Breast epithelium (tissue), 4 donors: ENCODE data around the gene CIAO2B. TPM values are rescaled to one million over a fixed set of nuclear protein-coding genes. Genes with fewer than 3 reads are reported as not detected.
A peak's percentile ranks its signal among the peaks of the same experiment; 100 is the strongest.
"Not testable (repeated sequence)": the region's sequence is repeated elsewhere in the genome, so short reads cannot be mapped to it uniquely, and the experiment has no call there.

Experiments
- DNase-seq, 2 donors: peaks; one replicate each; pipeline ENCODE4 v3.0.0-alpha.2; 2019; ENCODE audit warnings: low spot score in 2 of 2
- H3K27ac ChIP-seq, 2 donors: fragments of 200-600 bp; sonication (generic) in 1 of 2; one replicate each; pipeline ENCODE4 v1.5.1; 2016 to 2019; ENCODE audit warnings: mild to moderate bottlenecking in 1 of 2
- H3K27me3 ChIP-seq, 2 donors: fragments of 200-600 bp; sonication (generic) in 1 of 2; one replicate each; pipeline versions ENCODE4 v1.5.1 to v1.6.0; 2017 to 2019; ENCODE audit warnings: control low read depth in 1 of 2, mild to moderate bottlenecking in 1 of 2
- H3K36me3 ChIP-seq: fragments of 200-600 bp; one replicate; pipeline ENCODE4 v1.5.1; 2019
- H3K4me1 ChIP-seq, 2 donors: fragments of 200-600 bp; sonication (generic); one replicate each; pipeline ENCODE4 v1.5.1; 2016 to 2019; ENCODE audit warnings: control low read depth in 1 of 2
- H3K4me3 ChIP-seq, 3 donors: fragments of 200-600 bp; sonication (generic); 1 replicate in 2 of 3; 2 replicates in 1 of 3; pipeline ENCODE4 v1.5.1; 2016 to 2019; ENCODE audit warnings: mild to moderate bottlenecking in 3 of 3, moderate library complexity in 2 of 3
- H3K9me3 ChIP-seq, 2 donors: fragments of 200-600 bp; sonication (generic) in 1 of 2; one replicate each; pipeline ENCODE4 v1.5.1; 2016 to 2019; ENCODE audit warnings: control low read depth in 1 of 2
- POLR2A ChIP-seq: fragments of 450-650 bp; IDR thresholded peaks from one replicate; pipeline ENCODE4 v1.6.1; 2016; ENCODE audit warnings: antibody characterized with exemption, mild to moderate bottlenecking, moderate library complexity
- POLR2AphosphoS5 ChIP-seq, 3 donors: sonication (generic); formaldehyde crosslinking; IDR thresholded peaks; one replicate each; pipeline ENCODE4 v1.6.1; 2017; ENCODE audit warnings: antibody characterized with exemption in 3 of 3
- intact Hi-C: fragments of 100-400 bp; cut with DNase I; formaldehyde crosslinking; loops from one replicate; pipeline ENCODE4 v1.15.1; 2023; ENCODE audit warnings: low total_unique reads
- total RNA-seq, 3 donors: library from RNA; depleted of rRNA; stranded (reverse); fragments of >200 nt; gene quantifications; one replicate each; pipeline ENCODE4 v1.1.0, GENCODE V29; 2016
- TF ChIP-seq, protein P1 (sequence below), 3 donors: fragments of 450-650 bp; IDR thresholded peaks; one replicate each; pipeline ENCODE4 v1.5.1; 2016 to 2017; ENCODE audit warnings: antibody characterized with exemption in 3 of 3, mild to moderate bottlenecking in 3 of 3, moderate library complexity in 3 of 3

Gene CIAO2B
- total RNA-seq, 3 donors from 2014 or later: 45.7 to 77.3 (median 65.4) TPM

DNA sequence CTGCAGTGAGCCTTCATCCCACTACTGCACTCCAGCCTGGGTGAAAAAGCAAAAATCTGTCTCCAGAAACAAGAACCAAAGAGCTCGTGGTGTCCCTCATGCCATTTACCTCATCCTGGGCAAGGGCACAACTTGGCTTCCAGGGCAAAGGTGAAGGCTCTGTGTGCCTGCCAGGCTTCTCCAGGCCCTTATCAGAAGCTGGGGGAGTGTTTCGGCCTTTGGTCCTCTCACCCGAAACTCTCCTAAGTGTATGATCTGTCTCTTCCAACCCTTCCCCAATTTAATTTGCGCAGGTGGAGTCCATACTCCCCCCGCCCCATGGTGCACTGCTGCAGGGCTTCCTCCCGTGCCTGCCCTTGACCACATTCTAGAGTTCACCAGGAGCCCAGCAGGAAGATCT lies 2.3 kb upstream of the CIAO2B start:
- H3K27ac ChIP-seq: no peak overlapping the region
- H3K9me3 ChIP-seq: no peaks in the 10 kb centered on the region

DNA sequence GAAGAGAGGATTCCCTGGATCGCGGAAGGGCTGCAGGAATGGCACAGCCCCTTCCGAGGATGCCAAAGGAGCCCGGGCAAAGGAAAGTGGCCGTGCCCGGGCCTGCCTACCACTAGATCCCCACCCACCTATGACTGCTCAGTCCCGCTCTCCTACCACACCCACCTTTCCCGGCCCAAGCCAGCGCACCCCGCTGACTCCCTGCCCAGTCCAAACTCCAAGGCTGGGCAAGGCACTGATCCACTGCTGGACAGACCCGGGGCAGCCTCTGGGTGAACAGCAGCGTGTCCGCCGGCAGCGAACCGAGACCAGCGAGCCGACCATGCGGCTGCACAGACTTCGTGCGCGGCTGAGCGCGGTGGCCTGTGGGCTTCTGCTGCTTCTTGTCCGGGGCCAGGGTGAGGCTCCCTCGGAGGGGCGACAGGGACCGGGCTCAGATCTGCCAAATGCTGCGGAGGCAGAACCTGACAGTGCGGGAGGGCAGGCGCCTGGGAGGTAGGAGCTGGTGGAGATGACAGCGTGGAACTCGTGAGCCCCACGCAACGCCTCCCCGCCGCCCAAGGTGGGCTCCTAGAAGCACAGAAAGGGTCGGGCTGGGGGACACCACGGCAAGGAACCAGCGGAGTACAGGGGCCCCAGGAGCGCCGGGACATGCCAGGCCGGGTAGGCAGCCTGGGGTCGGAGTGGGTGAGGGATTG lies 1.3 kb upstream of the CIAO2B start, which contains the start of gene CES2:
CES2 (plus strand) TSS at position 203 of the 698 bp plus-strand sequence; CDS start at position 323, 120 bp downstream.
- DNase-seq: peak; percentile 58 to 75
- TF ChIP-seq, protein P1, sequence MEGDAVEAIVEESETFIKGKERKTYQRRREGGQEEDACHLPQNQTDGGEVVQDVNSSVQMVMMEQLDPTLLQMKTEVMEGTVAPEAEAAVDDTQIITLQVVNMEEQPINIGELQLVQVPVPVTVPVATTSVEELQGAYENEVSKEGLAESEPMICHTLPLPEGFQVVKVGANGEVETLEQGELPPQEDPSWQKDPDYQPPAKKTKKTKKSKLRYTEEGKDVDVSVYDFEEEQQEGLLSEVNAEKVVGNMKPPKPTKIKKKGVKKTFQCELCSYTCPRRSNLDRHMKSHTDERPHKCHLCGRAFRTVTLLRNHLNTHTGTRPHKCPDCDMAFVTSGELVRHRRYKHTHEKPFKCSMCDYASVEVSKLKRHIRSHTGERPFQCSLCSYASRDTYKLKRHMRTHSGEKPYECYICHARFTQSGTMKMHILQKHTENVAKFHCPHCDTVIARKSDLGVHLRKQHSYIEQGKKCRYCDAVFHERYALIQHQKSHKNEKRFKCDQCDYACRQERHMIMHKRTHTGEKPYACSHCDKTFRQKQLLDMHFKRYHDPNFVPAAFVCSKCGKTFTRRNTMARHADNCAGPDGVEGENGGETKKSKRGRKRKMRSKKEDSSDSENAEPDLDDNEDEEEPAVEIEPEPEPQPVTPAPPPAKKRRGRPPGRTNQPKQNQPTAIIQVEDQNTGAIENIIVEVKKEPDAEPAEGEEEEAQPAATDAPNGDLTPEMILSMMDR (IDR thresholded peaks at IDR 0.05): no peak
- TF ChIP-seq POLR2A (no peak), POLR2AphosphoS5 (IDR thresholded peaks at IDR 0.05) (no peak)
- Histone ChIP-seq H3K36me3 (peaks cover under 1% of the 10 kb centered on the region), H3K27ac (peak within 1 kb of the TSS; percentile 94 to 95), H3K4me1 (peaks cover 11 to 21% of the 10 kb centered on the region in 2 donors), H3K27me3 (no peaks in the 10 kb centered on the region), H3K9me3 (no peaks in the 10 kb centered on the region), H3K4me3 (peak within 1 kb of the TSS; percentile 89 to 99 (median 90))
- intact Hi-C loops: no loop called here

More for the DNA sequence above, 2.3 kb upstream of the CIAO2B start:
- peak overlapping the region in 2 of 3 donors; percentile 89 to 99 for H3K4me3 ChIP-seq
- TF ChIP-seq, protein P1 (IDR thresholded peaks at IDR 0.05): no peak
- TF ChIP-seq POLR2A (no peak), POLR2AphosphoS5 (IDR thresholded peaks at IDR 0.05) (no peak)
- no peak for DNase-seq
- peaks cover 10% of the 10 kb centered on the region for H3K36me3 ChIP-seq
- H3K4me1 ChIP-seq: peaks cover 11 to 21% of the 10 kb centered on the region in 2 donors
- no peaks in the 10 kb centered on the region for H3K27me3 ChIP-seq
- intact Hi-C loops: no loop called here

DNA sequence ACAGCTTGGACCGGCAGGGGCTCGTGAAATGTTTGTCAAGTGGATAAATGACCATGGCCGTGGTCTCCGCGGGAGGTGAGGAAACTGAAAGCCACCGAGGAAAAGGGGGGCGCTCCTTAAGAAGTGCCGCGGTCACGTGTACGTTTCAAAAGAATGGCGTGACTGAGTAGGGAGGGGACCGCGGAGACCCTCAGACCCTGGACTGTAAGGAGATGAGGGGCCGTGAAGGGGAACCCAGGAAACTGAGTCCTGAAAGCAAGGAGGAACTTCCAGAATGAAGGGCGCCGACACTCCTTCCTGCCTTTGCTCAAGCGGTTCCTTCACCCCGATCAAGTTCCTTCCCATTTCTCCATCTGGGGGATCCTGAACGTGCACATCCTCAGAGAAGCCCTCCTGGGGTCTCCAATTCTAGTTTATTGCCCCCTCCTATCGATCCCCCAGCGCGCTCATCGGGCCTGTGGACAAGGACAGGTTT lies 674 bp upstream of the CIAO2B start:
- H3K27me3 ChIP-seq, intact Hi-C loops, H3K36me3 ChIP-seq, H3K9me3 ChIP-seq, DNase-seq: not testable (repeated sequence)
- Histone ChIP-seq H3K4me1 (peaks cover 11 to 21% of the 10 kb centered on the region in 2 donors), H3K27ac (peak overlapping the region; percentile 94 to 95), H3K4me3 (peak overlapping the region; percentile 89 to 99 (median 90))

GRCh38 chr16:66933776-66934137 lies 445 bp downstream of the CIAO2B start:
- peaks cover 11 to 21% of the 10 kb centered on the region in 2 donors for H3K4me1 ChIP-seq
- no peaks in the 10 kb centered on the region for H3K27me3 ChIP-seq
- TF ChIP-seq POLR2AphosphoS5 (IDR thresholded peaks at IDR 0.05) (no peak), POLR2A (no peak)
- TF ChIP-seq, protein P1 (IDR thresholded peaks at IDR 0.05): no peak
- no peaks in the 10 kb centered on the region for H3K9me3 ChIP-seq
- peak overlapping the region; percentile 89 to 99 (median 90) for H3K4me3 ChIP-seq
- H3K36me3 ChIP-seq: no peaks in the 10 kb centered on the region
- peak overlapping the region; percentile 94 to 95 for H3K27ac ChIP-seq
- intact Hi-C loops: no loop called here
- no peak for DNase-seq

GRCh38 chr16:66932076-66932475 lies 2.1 kb downstream of the CIAO2B start:
- Histone ChIP-seq H3K27ac (no peak overlapping the region), H3K27me3 (no peaks in the 10 kb centered on the region), H3K4me1 (peaks cover 11 to 21% of the 10 kb centered on the region in 2 donors), H3K4me3 (no peak overlapping the region), H3K9me3 (no peaks in the 10 kb centered on the region), H3K36me3 (no peaks in the 10 kb centered on the region)
- no peak for TF ChIP-seq POLR2AphosphoS5 (IDR thresholded peaks at IDR 0.05)
- TF ChIP-seq POLR2A: no peak
- TF ChIP-seq, protein P1 (IDR thresholded peaks at IDR 0.05): no peak
- intact Hi-C loops: no loop called here
- no peak for DNase-seq
